Measurements from ENCODE around the gene CBX3.

- no peak for TF ChIP-seq CTCF (IDR thresholded peaks at IDR 0.05; ENCODE audit: insufficient read depth, low read length, poor library complexity, severe bottlenecking)
- TF ChIP-seq EZH2phosphoT487 (conservative IDR thresholded peaks at IDR 0.05; ENCODE audit: low read length) = no peak
These were observed 7.9 kb upstream of the CBX3 start for GRCh38 chr7:26193432-26194207.

Data from SU-DHL-6 (cell line).